IPS-NIHi7 (cell line): ENCODE data around the gene PHPT1.
A peak's percentile ranks its signal among the peaks of the same experiment; 100 is the strongest.
"Not testable (repeated sequence)": the region's sequence is repeated elsewhere in the genome, so short reads cannot be mapped to it uniquely, and the experiment has no call there.

Source experiments
- DNase-seq: peaks from one replicate; pipeline ENCODE4 v3.0.0; 2012; ENCODE audit warnings: mixed read lengths; ENCODE audit errors: extremely low spot score

PHPT1 gene

GRCh38 chr9:136837146-136837855 lies 11.9 kb upstream of the PHPT1 start:
- DNase-seq, result no peak

- DNase-seq, result not testable (repeated sequence)
These were observed 11.3 kb upstream of the PHPT1 start for GRCh38 chr9:136837856-136838277.

GRCh38 chr9:136838314-136839228 lies 10.6 kb upstream of the PHPT1 start:
- DNase-seq, result no peak

- DNase-seq, result no peak
These were observed 9.7 kb upstream of the PHPT1 start for GRCh38 chr9:136839229-136840139.

GRCh38 chr9:136840140-136840876 lies 8.9 kb upstream of the PHPT1 start:
- DNase-seq, result peak; percentile 58

GRCh38 chr9:136840877-136841645 lies 8.1 kb upstream of the PHPT1 start:
- no peak for DNase-seq

- not testable (repeated sequence) for DNase-seq
These were observed 7.4 kb upstream of the PHPT1 start for GRCh38 chr9:136841646-136842379.

- peak; percentile 70 for DNase-seq
These were observed 6.7 kb upstream of the PHPT1 start, which contains the start of gene AJM1 for GRCh38 chr9:136842380-136842948. Gene AJM1 (plus strand): TSS chr9:136842478. CDS start chr9:136844415, 1,937 bp downstream.

GRCh38 chr9:136843159-136843800 lies 5.9 kb upstream of the PHPT1 start:
- not testable (repeated sequence) for DNase-seq

- DNase-seq, result not testable (repeated sequence)
These were observed 5.1 kb upstream of the PHPT1 start for GRCh38 chr9:136843801-136844740.

- DNase-seq, result no peak
These were observed 4.3 kb upstream of the PHPT1 start for GRCh38 chr9:136844761-136845464.

- no peak for DNase-seq
These were observed 3.5 kb upstream of the PHPT1 start for GRCh38 chr9:136845465-136846260.

GRCh38 chr9:136846376-136847087 lies 2.7 kb upstream of the PHPT1 start:
- DNase-seq, result no peak

GRCh38 chr9:136847088-136847825 lies 2.0 kb upstream of the PHPT1 start:
- peak; percentile 81 for DNase-seq
